Activated CD4-positive, alpha-beta T cell treated with anti-CD3 and anti-CD28 coated beads for 36 hours (primary cell): ENCODE data around the gene VIM. TPM values are rescaled to one million over a fixed set of nuclear protein-coding genes. Genes with fewer than 3 reads are reported as not detected.
A peak's percentile ranks its signal among the peaks of the same experiment; 100 is the strongest.

Source experiments
- ATAC-seq: fragments of 200-7000 bp; cut with Tn5 transposase; one replicate; pipeline ENCODE4 v1.10.0; 2021; ENCODE audit warnings: mild to moderate bottlenecking, moderate library complexity
- CTCF ChIA-PET: fragments of 350-600 bp; sonication (Branson Sonifier 250); formaldehyde crosslinking; loops from one replicate; lab custom pipeline; 2021; ENCODE audit warnings: antibody characterized with exemption; lab: Charles Lee
- POLR2A ChIA-PET: fragments of 350-600 bp; sonication (Branson Sonifier 250); formaldehyde crosslinking; loops from one replicate; lab custom pipeline; 2021; ENCODE audit warnings: antibody characterized with exemption, inconsistent platforms; lab: Charles Lee
- DNase-seq: peaks from one replicate; pipeline ENCODE4 v3.0.0-alpha.2; 2020
- H3K27ac Mint-ChIP-seq: one replicate; pipeline ENCODE4 v1.8.0; 2021; ENCODE audit warnings: mixed read lengths
- H3K27me3 Mint-ChIP-seq: one replicate; pipeline ENCODE4 v1.8.0; 2021; ENCODE audit warnings: mixed read lengths
- H3K36me3 Mint-ChIP-seq: one replicate; pipeline ENCODE4 v1.8.0; 2021; ENCODE audit warnings: low read depth, mixed read lengths
- H3K4me1 Mint-ChIP-seq: one replicate; pipeline ENCODE4 v1.8.0; 2021; ENCODE audit warnings: mixed read lengths
- H3K4me3 Mint-ChIP-seq: one replicate; pipeline ENCODE4 v1.8.0; 2021; ENCODE audit warnings: mild to moderate bottlenecking, moderate library complexity, mixed read lengths
- H3K9me3 Mint-ChIP-seq: one replicate; pipeline ENCODE4 v1.8.0; 2021; ENCODE audit warnings: low read depth, mixed read lengths
- intact Hi-C, 2 experiments: fragments of 100-400 bp; cut with DNase I in 1 of 2; cut with micrococcal nuclease in 1 of 2; formaldehyde crosslinking; loops; one replicate each; pipeline versions ENCODE4 v1.14.2 to v1.15.1; 2022 to 2024; cut with DNase I, micrococcal nuclease
- total RNA-seq, 2 experiments: library from RNA; stranded (reverse); gene quantifications; one replicate each; pipeline ENCODE4 v1.2.3, GENCODE V29; 2021

The VIM gene
- total RNA-seq, 2 experiments from 2014 or later, result 334 to 396 TPM

DNA sequence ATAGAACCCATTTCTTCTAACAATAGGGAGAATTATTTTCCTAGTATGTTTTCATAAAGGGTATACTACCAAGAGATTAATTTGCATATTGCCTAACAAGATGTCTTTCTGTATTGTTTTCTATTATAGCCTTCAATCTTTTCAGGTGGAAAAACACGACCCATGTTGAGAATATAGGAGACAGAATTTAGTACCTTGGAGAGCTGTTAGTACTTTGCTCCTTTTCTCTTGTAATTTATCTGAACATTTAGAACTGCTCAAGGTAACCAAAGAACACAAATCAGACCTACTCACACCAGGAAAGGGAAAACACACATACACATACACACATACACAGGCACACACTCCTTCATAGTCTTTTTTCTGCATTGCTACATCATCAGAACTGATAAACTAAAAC, 18.7 kb upstream of the VIM start:
- Mint-ChIP-seq H3K36me3 (peaks cover 1% of the 10 kb centered on the region), H3K27ac (no peak overlapping the region), H3K4me3 (no peak overlapping the region), H3K27me3 (no peaks in the 10 kb centered on the region), H3K9me3 (no peaks in the 10 kb centered on the region), H3K4me1 (peaks cover 36% of the 10 kb centered on the region)
- CTCF ChIA-PET, result no interaction called here
- ATAC-seq, result no peak
- intact Hi-C loops, result loop anchor here (10.0 kb wide), 3 partner anchors 435 to 1445 kb away; partner anchors contain the start of genes ARL5B (in 1 of the 2), NSUN6 (in 1 of the 2), PTER (in 1 of the 2) and STAM (in 1 of the 2)
- POLR2A ChIA-PET, result interaction anchor here (0.7 kb wide), 1 partner anchor 18 kb away, joined by 4 read pairs; no protein-coding TSS in a partner anchor
- DNase-seq, result no peak

DNA sequence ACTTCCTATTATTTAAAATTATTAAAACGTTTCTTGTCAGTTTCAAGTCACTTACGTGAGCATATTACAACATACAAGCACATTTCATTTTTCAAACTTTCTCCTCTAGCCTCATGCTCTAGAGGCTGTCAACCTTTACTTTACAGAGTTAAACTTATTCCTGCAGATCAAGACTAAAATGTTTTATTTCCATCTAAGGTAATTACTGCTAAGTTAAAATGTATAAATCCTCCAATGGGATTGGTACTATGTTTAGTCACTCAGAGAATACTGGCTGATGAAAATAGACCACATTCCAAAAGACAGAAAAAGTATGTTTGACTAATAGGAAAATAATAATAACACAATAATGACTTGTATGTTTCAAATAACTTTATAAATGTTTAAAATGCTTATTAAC, 18.2 kb upstream of the VIM start:
- CTCF ChIA-PET, result no interaction called here
- peaks cover 36% of the 10 kb centered on the region for H3K4me1 Mint-ChIP-seq
- no peak for ATAC-seq
- no peak overlapping the region for H3K27ac Mint-ChIP-seq
- H3K27me3 Mint-ChIP-seq, result no peaks in the 10 kb centered on the region
- no peak overlapping the region for H3K4me3 Mint-ChIP-seq
- peaks cover 1% of the 10 kb centered on the region for H3K36me3 Mint-ChIP-seq
- no peaks in the 10 kb centered on the region for H3K9me3 Mint-ChIP-seq
- intact Hi-C loops, result loop anchor here (10.0 kb wide), 3 partner anchors 435 to 1445 kb away; partner anchors contain the start of genes ARL5B (in 1 of the 2), NSUN6 (in 1 of the 2), PTER (in 1 of the 2) and STAM (in 1 of the 2)
- DNase-seq, result no peak
- POLR2A ChIA-PET, result no interaction called here

DNA sequence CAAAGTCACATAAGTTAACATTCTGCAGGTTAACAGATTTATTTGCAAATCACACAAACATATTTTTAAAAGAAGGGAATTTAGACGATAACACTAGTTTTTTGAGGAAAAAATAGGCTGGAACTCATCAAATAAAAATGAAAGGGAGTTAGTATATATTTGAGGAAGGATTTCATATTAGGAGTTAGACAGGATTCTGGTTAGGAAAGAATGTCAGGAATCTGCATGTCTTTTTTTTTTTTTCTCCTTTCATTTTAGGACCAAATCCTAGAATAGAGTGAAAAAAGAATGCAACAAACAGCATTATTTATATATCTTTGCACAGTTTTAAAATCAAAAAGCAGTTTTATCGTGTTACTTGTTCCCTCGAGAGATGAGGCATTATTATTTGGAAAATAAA, 17.7 kb upstream of the VIM start:
- Mint-ChIP-seq H3K4me3 (no peak overlapping the region), H3K27ac (no peak overlapping the region), H3K27me3 (no peaks in the 10 kb centered on the region), H3K9me3 (no peaks in the 10 kb centered on the region), H3K36me3 (peaks cover 1% of the 10 kb centered on the region), H3K4me1 (peaks cover 37% of the 10 kb centered on the region)
- POLR2A ChIA-PET, result no interaction called here
- no peak for ATAC-seq
- CTCF ChIA-PET, result interaction anchor here (1.1 kb wide), 1 partner anchor 10 kb away, joined by 3 read pairs; no protein-coding TSS in a partner anchor
- intact Hi-C loops, result no loop called here
- DNase-seq, result no peak

DNA sequence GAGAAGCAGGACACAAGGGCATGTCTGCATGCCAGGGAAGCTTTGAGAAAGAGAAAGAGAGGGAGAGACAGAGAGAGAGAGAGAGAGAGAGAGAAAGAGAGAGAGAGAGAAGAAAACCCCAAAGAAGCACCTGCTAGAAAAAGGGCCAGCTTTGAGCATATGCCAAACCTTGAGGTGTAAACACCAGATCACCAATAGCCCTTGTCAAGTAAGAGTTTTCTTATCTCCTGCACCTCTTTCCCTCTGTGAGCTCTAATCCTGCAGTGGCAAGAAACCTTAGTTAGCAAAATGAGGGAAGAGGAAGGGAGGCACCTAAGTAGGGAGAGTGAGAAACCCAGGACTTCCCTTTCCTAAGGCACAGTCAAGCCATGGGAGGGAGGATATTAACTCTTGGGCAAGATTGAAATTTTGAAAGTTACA, 15.2 kb upstream of the VIM start:
- intact Hi-C loops, result no loop called here
- Mint-ChIP-seq H3K4me3 (no peak overlapping the region), H3K27ac (no peak overlapping the region), H3K4me1 (peaks cover 38% of the 10 kb centered on the region), H3K36me3 (peaks cover 1% of the 10 kb centered on the region), H3K27me3 (no peaks in the 10 kb centered on the region), H3K9me3 (no peaks in the 10 kb centered on the region)
- no peak for ATAC-seq
- ChIA-PET POLR2A (no interaction called here), CTCF (interaction anchor here (0.9 to 2.3 kb wide), 4 partner anchors 9 to 17 kb away, joined by 4 to 7 read pairs (median 5); partner anchors contain the start of gene TRDMT1)
- no peak for DNase-seq

DNA sequence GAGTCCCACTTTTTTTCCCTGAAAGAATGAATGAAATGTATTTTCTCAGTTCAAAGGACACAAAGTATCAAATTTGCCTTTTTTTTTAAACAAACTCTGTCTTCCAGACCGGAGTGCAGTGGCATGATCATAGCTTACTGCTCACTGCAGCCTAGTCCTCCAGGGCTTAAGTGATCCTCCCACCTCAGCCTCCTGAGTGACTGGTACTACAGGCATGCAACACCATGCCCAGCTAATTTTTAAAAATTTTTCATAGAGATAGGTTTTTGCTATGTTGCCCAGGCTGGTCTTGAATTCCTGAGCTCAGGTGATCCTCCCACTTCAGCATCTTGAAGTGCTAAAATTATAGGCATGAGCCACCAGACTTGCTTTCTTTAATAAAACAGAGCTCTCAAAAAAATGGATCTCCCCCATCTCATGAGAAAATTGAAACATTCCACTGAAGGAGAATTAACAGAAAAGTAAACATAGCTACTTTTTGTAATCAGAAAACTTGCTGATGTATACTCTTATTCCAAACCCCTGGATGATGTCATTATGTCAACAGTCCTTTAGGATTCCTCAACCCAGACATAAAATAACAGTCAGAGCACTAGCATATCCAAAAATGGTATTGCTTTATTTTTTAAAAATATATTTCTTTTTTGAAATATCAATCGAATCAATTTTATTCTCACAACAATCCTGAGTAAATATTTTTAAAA, 14.2 kb upstream of the VIM start:
- peaks cover 1% of the 10 kb centered on the region for H3K36me3 Mint-ChIP-seq
- intact Hi-C loops, result no loop called here
- ChIA-PET POLR2A (interaction anchor here (0.7 kb wide), 1 partner anchor 1353 kb away, joined by 3 read pairs; no protein-coding TSS in a partner anchor), CTCF (interaction anchor here (0.7 to 1.7 kb wide), 3 partner anchors 10 to 33 kb away, joined by 4 to 5 read pairs (median 4); no protein-coding TSS in a partner anchor)
- ATAC-seq (no peak), DNase-seq (no peak)
- peaks cover 38% of the 10 kb centered on the region for H3K4me1 Mint-ChIP-seq
- H3K27me3 Mint-ChIP-seq, result no peaks in the 10 kb centered on the region
- no peaks in the 10 kb centered on the region for H3K9me3 Mint-ChIP-seq
- no peak overlapping the region for H3K4me3 Mint-ChIP-seq
- no peak overlapping the region for H3K27ac Mint-ChIP-seq

DNA sequence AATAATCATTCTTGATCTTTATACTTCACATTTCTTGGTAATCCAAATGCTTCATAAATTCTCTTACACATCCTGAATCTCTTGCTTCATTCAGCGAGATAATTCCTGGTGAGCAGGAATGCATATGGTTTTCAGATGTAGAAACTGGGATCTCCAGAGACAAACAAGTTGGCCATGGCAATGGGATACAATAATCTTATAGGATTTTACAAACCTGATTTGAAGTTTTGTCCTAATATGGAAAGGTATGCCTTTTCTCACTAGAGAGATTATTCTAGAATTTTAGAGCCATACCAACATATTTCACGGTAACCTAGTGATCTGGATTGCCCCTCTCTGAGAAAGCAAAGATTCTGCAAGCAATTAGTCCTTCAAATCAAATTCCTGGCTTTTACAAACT, 13.5 kb upstream of the VIM start:
- H3K9me3 Mint-ChIP-seq, result no peaks in the 10 kb centered on the region
- H3K27ac Mint-ChIP-seq, result peak overlapping the region; percentile 47
- CTCF ChIA-PET, result interaction anchor here (1.7 to 1.8 kb wide), 2 partner anchors 8 to 10 kb away, joined by 5 to 18 read pairs; no protein-coding TSS in a partner anchor
- intact Hi-C loops, result no loop called here
- ATAC-seq, result no peak
- POLR2A ChIA-PET, result interaction anchor here (0.7 kb wide), 1 partner anchor 1354 kb away, joined by 3 read pairs; no protein-coding TSS in a partner anchor
- peaks cover 34% of the 10 kb centered on the region for H3K4me1 Mint-ChIP-seq
- no peak for DNase-seq
- H3K27me3 Mint-ChIP-seq, result no peaks in the 10 kb centered on the region
- peaks cover 1% of the 10 kb centered on the region for H3K36me3 Mint-ChIP-seq
- H3K4me3 Mint-ChIP-seq, result no peak overlapping the region

DNA sequence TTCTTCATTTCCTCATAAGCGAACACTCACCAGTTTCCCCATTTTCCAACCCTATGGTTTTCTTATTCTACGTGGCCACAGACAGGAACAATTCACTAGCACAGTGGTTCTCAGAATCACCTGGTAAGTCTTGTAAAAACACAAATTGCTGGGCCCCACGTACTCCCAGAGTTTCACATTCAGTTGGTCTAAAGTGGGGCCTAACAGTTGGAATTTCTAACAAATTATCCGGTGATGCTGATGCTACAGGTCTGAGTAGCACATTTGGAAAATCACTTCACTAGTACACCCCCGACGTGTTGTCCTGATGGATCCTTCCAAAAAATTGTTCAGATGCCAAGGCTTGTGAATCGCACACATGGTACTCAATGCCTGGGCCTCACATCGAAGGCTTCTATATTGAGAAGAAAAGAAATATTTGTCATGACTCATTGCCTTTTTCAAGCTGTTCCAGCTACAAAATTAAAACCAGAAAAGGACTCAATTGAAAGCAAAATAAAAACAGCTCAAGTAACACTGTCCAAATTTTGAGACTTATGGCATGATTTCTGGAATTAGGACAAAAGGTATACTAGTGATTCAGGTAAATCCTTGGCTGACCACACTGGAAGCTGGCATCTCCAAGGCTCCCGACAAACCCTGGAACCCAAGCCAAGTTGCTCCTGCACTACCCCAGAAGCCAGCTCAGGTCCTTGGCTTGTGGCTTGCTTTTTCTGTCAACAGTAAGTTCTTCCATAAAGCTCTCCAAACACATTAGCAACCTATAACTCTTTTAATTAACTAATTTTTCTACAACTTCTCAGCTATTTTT, 12.9 kb upstream of the VIM start:
- Mint-ChIP-seq H3K27ac (peak overlapping the region; percentile 47), H3K4me1 (peaks cover 34% of the 10 kb centered on the region), H3K36me3 (peaks cover 1% of the 10 kb centered on the region), H3K4me3 (no peak overlapping the region), H3K9me3 (no peaks in the 10 kb centered on the region), H3K27me3 (no peaks in the 10 kb centered on the region)
- no peak for DNase-seq
- ChIA-PET CTCF (interaction anchor here (0.7 to 2.0 kb wide), 5 partner anchors 9 to 71 kb away, joined by 3 to 18 read pairs (median 3); no protein-coding TSS in a partner anchor), POLR2A (interaction anchor here (1.0 to 1.2 kb wide), 3 partner anchors 12 to 398 kb away, joined by 3 to 4 read pairs (median 3); partner anchors contain the start of genes RSU1 and TRDMT1)
- intact Hi-C loops, result no loop called here
- ATAC-seq, result no peak

DNA sequence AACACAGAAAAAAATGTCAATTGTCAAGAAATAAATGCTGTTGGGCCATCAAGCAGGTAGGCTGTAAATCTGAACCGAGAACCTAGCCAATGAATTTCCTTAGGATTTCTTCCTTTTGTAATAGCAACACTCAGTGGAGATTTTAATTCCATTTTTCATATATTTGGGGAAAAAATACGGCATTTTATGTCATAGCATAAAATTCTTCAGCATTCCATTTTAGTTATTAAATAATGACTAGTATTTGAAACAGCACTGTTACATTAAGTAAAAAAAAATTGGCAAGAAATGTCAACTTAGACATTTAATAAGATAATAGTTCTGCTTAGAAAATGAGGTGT, 12.3 kb upstream of the VIM start:
- CTCF ChIA-PET, result interaction anchor here (0.7 to 2.0 kb wide), 6 partner anchors 9 to 373 kb away, joined by 3 to 18 read pairs (median 3); no protein-coding TSS in a partner anchor
- Mint-ChIP-seq H3K27me3 (no peaks in the 10 kb centered on the region), H3K27ac (no peak overlapping the region), H3K4me3 (no peak overlapping the region), H3K36me3 (peaks cover 1% of the 10 kb centered on the region), H3K9me3 (no peaks in the 10 kb centered on the region), H3K4me1 (peaks cover 36% of the 10 kb centered on the region)
- POLR2A ChIA-PET, result interaction anchor here (1.0 to 1.2 kb wide), 3 partner anchors 11 to 398 kb away, joined by 3 to 4 read pairs (median 3); partner anchors contain the start of genes RSU1 and TRDMT1
- DNase-seq (no peak), ATAC-seq (no peak)
- intact Hi-C loops, result loop anchor here (1.0 kb wide), 6 partner anchors 9 to 212 kb away; partner anchors contain the start of gene TRDMT1 (in 1 of the 2)

DNA sequence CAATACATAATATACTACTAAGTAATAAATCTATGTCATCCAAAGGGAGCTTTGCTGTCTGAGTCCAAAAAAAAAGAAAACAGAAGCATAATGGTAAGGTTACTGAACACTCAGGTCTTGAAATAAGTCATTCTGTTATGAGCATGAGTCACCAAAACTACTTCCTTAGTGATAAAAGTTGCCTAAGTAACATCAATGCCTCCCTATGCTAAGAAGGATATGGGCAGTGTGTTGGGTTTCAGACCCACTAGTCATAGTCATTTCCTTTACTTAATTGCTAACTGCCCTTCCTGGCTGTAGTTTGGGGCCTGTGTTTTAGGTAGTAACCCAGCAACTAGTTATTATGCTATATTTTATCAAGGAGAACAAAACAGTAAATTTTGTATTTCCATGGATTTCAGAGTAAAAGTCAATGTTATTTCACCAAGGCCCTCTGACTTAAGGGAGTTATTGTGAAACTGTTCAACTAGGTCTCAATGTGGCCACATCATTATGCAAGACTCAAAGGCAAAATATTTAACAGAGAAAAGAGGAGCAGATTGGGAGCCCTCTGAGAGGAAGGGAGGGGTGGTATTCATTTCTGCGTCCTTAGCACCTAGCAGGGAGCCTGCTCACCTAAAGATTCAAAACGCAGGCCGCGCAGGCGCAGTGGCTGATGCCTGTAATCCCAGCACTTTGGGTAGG, 11.7 kb upstream of the VIM start:
- Mint-ChIP-seq H3K4me1 (peaks cover 39% of the 10 kb centered on the region), H3K9me3 (no peaks in the 10 kb centered on the region), H3K36me3 (peaks cover 1% of the 10 kb centered on the region), H3K4me3 (no peak overlapping the region), H3K27ac (peak overlapping the region; percentile 85), H3K27me3 (no peaks in the 10 kb centered on the region)
- ChIA-PET CTCF (interaction anchor here (0.7 to 2.0 kb wide), 6 partner anchors 10 to 374 kb away, joined by 3 to 18 read pairs (median 4); partner anchors contain the start of genes TRDMT1 and VIM), POLR2A (interaction anchor here (1.0 to 1.2 kb wide), 3 partner anchors 11 to 399 kb away, joined by 3 to 4 read pairs (median 3); partner anchors contain the start of genes RSU1 and TRDMT1)
- ATAC-seq, result peak; percentile 96
- intact Hi-C loops, result loop anchor here (1.0 kb wide), 6 partner anchors 10 to 213 kb away; partner anchors contain the start of gene TRDMT1 (in 1 of the 2)
- peak; percentile 48 for DNase-seq

DNA sequence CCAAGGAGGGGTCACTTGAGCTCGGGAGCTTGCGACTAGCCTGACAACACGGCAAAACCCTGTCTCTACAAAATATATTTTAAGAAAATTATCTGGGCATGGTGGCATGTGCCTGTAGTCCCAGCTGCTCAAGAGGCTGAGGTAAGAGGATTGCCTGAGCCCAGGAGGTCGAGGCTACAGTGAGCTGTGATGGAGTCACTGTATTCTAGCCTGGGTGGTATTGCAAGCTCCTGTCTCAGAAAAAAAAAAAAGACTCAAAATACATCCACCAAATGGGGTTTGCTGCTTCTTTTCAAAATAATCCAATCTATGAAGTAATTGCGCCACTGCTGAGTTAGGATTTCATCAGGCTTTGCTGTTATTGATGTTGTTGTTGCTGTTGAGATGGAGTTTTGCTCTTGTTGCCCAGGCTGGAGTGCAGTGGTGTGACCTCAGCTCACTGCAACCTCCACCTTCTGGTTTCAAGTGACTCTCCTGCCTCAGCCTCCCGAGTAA, 11.1 kb upstream of the VIM start:
- no peak overlapping the region for H3K4me3 Mint-ChIP-seq
- H3K27me3 Mint-ChIP-seq, result no peaks in the 10 kb centered on the region
- no peak for ATAC-seq
- ChIA-PET CTCF (interaction anchor here (0.8 to 2.0 kb wide), 3 partner anchors 11 to 16 kb away, joined by 3 to 11 read pairs (median 5); partner anchors contain the start of genes TRDMT1 and VIM), POLR2A (interaction anchor here (1.2 kb wide), 1 partner anchor 16 kb away, joined by 3 read pairs; the partner anchor contains the start of gene TRDMT1)
- no peaks in the 10 kb centered on the region for H3K9me3 Mint-ChIP-seq
- no peak for DNase-seq
- peaks cover 39% of the 10 kb centered on the region for H3K4me1 Mint-ChIP-seq
- peak overlapping the region; percentile 85 for H3K27ac Mint-ChIP-seq
- H3K36me3 Mint-ChIP-seq, result peaks cover 1% of the 10 kb centered on the region
- intact Hi-C loops, result loop anchor here (1.0 kb wide), 6 partner anchors 10 to 214 kb away; partner anchors contain the start of gene TRDMT1 (in 1 of the 2)
